H1 (cell line): ENCODE measurements around the gene FRMD7. TPM values are rescaled to one million over a fixed set of nuclear protein-coding genes. Genes with fewer than 3 reads are reported as not detected.

ENCODE experiments used
- CTCF ChIA-PET: fragments of 300-600 bp; sonication (Branson Sonifier 250); formaldehyde crosslinking; loops from one replicate; lab custom pipeline; 2021; ENCODE audit not compliant: partially characterized antibody; lab: Charles Lee
- POLR2A ChIA-PET: fragments of 300-600 bp; sonication (Branson Sonifier 250); formaldehyde crosslinking; loops from one replicate; lab custom pipeline; 2021; ENCODE audit warnings: inconsistent platforms; ENCODE audit not compliant: partially characterized antibody; lab: Charles Lee
- DNase-seq, 2 experiments: peaks; one replicate each; pipeline versions ENCODE4 v3.0.0 to v3.0.0-alpha.2; 2010 to 2022; ENCODE audit warnings: low spot score in 2 of 2, low read depth in 1 of 2, mixed read lengths in 1 of 2
- FAIRE-seq: peaks from 2 replicates; lab custom pipeline; 2011; peaks lifted over from hg19 to GRCh38; lab: Jason Lieb, UNC
- H2AFZ ChIP-seq: 2 replicates; pipeline ENCODE4 v1.8.1; 2012; ENCODE audit warnings: low read length, inconsistent platforms
- H2AK5ac ChIP-seq: 2 replicates; pipeline ENCODE4 v1.6.1; 2013; ENCODE audit warnings: low read depth, low read length
- H2BK120ac ChIP-seq: replicated peaks from 2 replicates; pipeline ENCODE3; 2013; ENCODE audit warnings: low read depth, low read length, inconsistent platforms
- H2BK12ac ChIP-seq: 2 replicates; pipeline ENCODE4 v1.6.1; 2013; ENCODE audit warnings: low read depth, low read length
- H2BK15ac ChIP-seq: 2 replicates; pipeline ENCODE4 v1.6.1; 2013; ENCODE audit warnings: low read length
- H2BK20ac ChIP-seq: 2 replicates; pipeline ENCODE4 v1.6.1; 2013; ENCODE audit warnings: low read length
- H2BK5ac ChIP-seq: 2 replicates; pipeline ENCODE4 v1.6.1; 2013; ENCODE audit warnings: low read depth, low read length
- H3K14ac ChIP-seq: 2 replicates; pipeline ENCODE4 v1.6.1; 2013; ENCODE audit warnings: inconsistent platforms; ENCODE audit not compliant: insufficient read length
- H3K18ac ChIP-seq: 2 replicates; pipeline ENCODE4 v1.6.1; 2013; ENCODE audit warnings: low read length; ENCODE audit errors: extremely low read depth
- H3K23ac ChIP-seq: 2 replicates; pipeline ENCODE4 v1.6.1; 2013; ENCODE audit warnings: inconsistent platforms; ENCODE audit not compliant: insufficient read length
- H3K23me2 ChIP-seq: 2 replicates; pipeline ENCODE4 v1.6.1; 2013; ENCODE audit warnings: low read depth, low read length
- H3K27ac ChIP-seq: 2 replicates; pipeline ENCODE4 v1.6.1; 2011; ENCODE audit warnings: low read depth, low read length, inconsistent platforms
- H3K27me3 ChIP-seq, 4 experiments: replicated peaks in 1 of 4; 1 replicate in 1 of 4; 2 replicates in 3 of 4; pipeline versions ENCODE4 v1.6.1 to v1.8.1; 2011 to 2013; ENCODE audit warnings: low read length in 3 of 4, mild to moderate bottlenecking in 3 of 4, inconsistent platforms in 2 of 4, mixed read lengths in 2 of 4, moderate library complexity in 1 of 4; ENCODE audit not compliant: control insufficient read depth in 3 of 4, insufficient read depth in 3 of 4; ENCODE audit errors: extremely low read depth in 1 of 4
- H3K36me3 ChIP-seq, 4 experiments: 2 replicates each; pipeline versions ENCODE4 v1.6.1 to v1.8.1; 2011 to 2013; ENCODE audit warnings: mild to moderate bottlenecking in 4 of 4, low read length in 3 of 4, moderate library complexity in 2 of 4, control low read depth in 1 of 4, inconsistent platforms in 1 of 4; ENCODE audit not compliant: insufficient read depth in 4 of 4, control insufficient read depth in 2 of 4
- H3K4ac ChIP-seq: replicated peaks from 2 replicates; pipeline ENCODE3; 2013; ENCODE audit warnings: low read length, low read depth, mixed read lengths, inconsistent platforms; ENCODE audit not compliant: insufficient read length
- H3K4me1 ChIP-seq, 4 experiments: replicated peaks in 1 of 4; 1 replicate in 1 of 4; 2 replicates in 3 of 4; pipeline versions ENCODE4 v1.6.1 to v1.8.1; 2011 to 2013; ENCODE audit warnings: low read length in 3 of 4, inconsistent platforms in 2 of 4, mixed read lengths in 1 of 4; ENCODE audit not compliant: insufficient read depth in 4 of 4, control insufficient read depth in 3 of 4
- H3K4me2 ChIP-seq, 2 experiments: 2 replicates each; pipeline versions ENCODE4 v1.6.1 to v1.8.1; 2011 to 2013; ENCODE audit warnings: low read depth in 2 of 2, low read length in 2 of 2, control low read depth in 1 of 2, inconsistent platforms in 1 of 2, mild to moderate bottlenecking in 1 of 2; ENCODE audit not compliant: insufficient read depth in 1 of 2
- H3K4me3 ChIP-seq, 4 experiments: fragments of 200-600, 300-600 bp in 1 of 4; sonication (generic), shearing (Covaris generic), sonication (Bioruptor Twin) in 1 of 4; 2 replicates each; pipeline versions ENCODE4 v1.5.1 to v1.8.1; 2011 to 2016; ENCODE audit warnings: low read length in 4 of 4, low read depth in 3 of 4, control low read depth in 2 of 4, inconsistent platforms in 2 of 4, mild to moderate bottlenecking in 2 of 4, mixed read lengths in 1 of 4, moderate library complexity in 1 of 4; ENCODE audit not compliant: insufficient read depth in 2 of 4; ENCODE audit errors: extremely low read depth in 1 of 4
- H3K56ac ChIP-seq: replicated peaks from 2 replicates; pipeline ENCODE3; 2013; ENCODE audit warnings: low read depth, mild to moderate bottlenecking, mixed read lengths, low read length, inconsistent platforms; ENCODE audit not compliant: insufficient read length
- H3K79me1 ChIP-seq: 2 replicates; pipeline ENCODE4 v1.6.1; 2013; ENCODE audit warnings: low read depth, low read length, control low read depth
- H3K79me2 ChIP-seq, 2 experiments: 2 replicates each; pipeline versions ENCODE4 v1.6.1 to v1.8.1; 2012 to 2013; ENCODE audit warnings: low read length in 2 of 2, mild to moderate bottlenecking in 2 of 2, inconsistent platforms in 1 of 2; ENCODE audit not compliant: insufficient read depth in 2 of 2, control insufficient read depth in 1 of 2
- H3K9ac ChIP-seq, 4 experiments: replicated peaks in 1 of 4; 1 replicate in 1 of 4; 2 replicates in 3 of 4; pipeline versions ENCODE4 v1.6.1 to v1.8.1; 2011 to 2013; ENCODE audit warnings: low read depth in 3 of 4, low read length in 3 of 4, control low read depth in 2 of 4, mild to moderate bottlenecking in 2 of 4, moderate library complexity in 2 of 4, inconsistent platforms in 1 of 4; ENCODE audit errors: extremely low read depth in 1 of 4
- H3K9me3 ChIP-seq, 2 experiments: 2 replicates each; pipeline versions ENCODE4 v1.6.1 to v1.8.1; 2012 to 2013; ENCODE audit warnings: mild to moderate bottlenecking in 2 of 2, moderate library complexity in 2 of 2, control low read depth in 1 of 2, inconsistent platforms in 1 of 2, low read depth in 1 of 2, low read length in 1 of 2, mixed read lengths in 1 of 2; ENCODE audit not compliant: insufficient read depth in 2 of 2
- H4K20me1 ChIP-seq, 2 experiments: replicated peaks in 1 of 2; 2 replicates each; pipeline versions ENCODE3 to v1.8.1; 2011 to 2013; ENCODE audit warnings: inconsistent platforms in 2 of 2, low read length in 2 of 2, mild to moderate bottlenecking in 1 of 2; ENCODE audit not compliant: insufficient read depth in 2 of 2, control insufficient read depth in 1 of 2
- H4K5ac ChIP-seq: 2 replicates; pipeline ENCODE4 v1.6.1; 2013; ENCODE audit warnings: low read length, low read depth, mixed read lengths, inconsistent platforms; ENCODE audit not compliant: insufficient read length
- H4K8ac ChIP-seq: 2 replicates; pipeline ENCODE4 v1.8.0; 2013; ENCODE audit warnings: mild to moderate bottlenecking, moderate library complexity, low read length, inconsistent platforms; ENCODE audit not compliant: insufficient read depth; ENCODE audit errors: extremely low read depth
- H4K91ac ChIP-seq: replicated peaks from 2 replicates; pipeline ENCODE3; 2013; ENCODE audit warnings: low read length, mixed read lengths, inconsistent platforms; ENCODE audit not compliant: insufficient read length
- CBX8 ChIP-seq: fragments of 300-800, 300-1000 bp; sonication (generic); IDR thresholded peaks from 2 replicates; pipeline ENCODE4 v1.7.1; 2016; ENCODE audit warnings: low read depth, low read length, borderline replicate concordance
- CTBP2 ChIP-seq: IDR thresholded peaks from 2 replicates; pipeline ENCODE4 v1.7.0; 2011; ENCODE audit warnings: borderline replicate concordance, mild to moderate bottlenecking, moderate library complexity, mixed read lengths, low read length; ENCODE audit not compliant: insufficient read depth, insufficient read length
- RFX5 ChIP-seq: IDR thresholded peaks from 2 replicates; pipeline ENCODE4 v1.6.1; 2011; ENCODE audit warnings: low read depth, low read length, improper control_type of control experiment, borderline replicate concordance
- SP1 ChIP-seq: IDR thresholded peaks from 2 replicates; pipeline ENCODE4 v1.6.1; 2011; ENCODE audit warnings: low read depth, low read length
- TAF1 ChIP-seq: IDR thresholded peaks from 2 replicates; pipeline ENCODE4 v1.6.1; 2011; ENCODE audit warnings: mild to moderate bottlenecking, low read depth, low read length
- TEAD4 ChIP-seq: IDR thresholded peaks from 2 replicates; pipeline ENCODE4 v1.6.1; 2012; ENCODE audit warnings: low read depth, low read length, inconsistent platforms, mixed read lengths
- USF2 ChIP-seq: IDR thresholded peaks from 2 replicates; pipeline ENCODE4 v1.6.1; 2011; ENCODE audit warnings: low read length, improper control_type of control experiment
- WGBS, 2 experiments: shearing (Covaris generic) in 1 of 2; methylation state at CpG; one replicate each; pipeline versions ENCODE4 v1.1.6 to v1.1.7; 2013 to 2015; ENCODE audit warnings: low lambda C conversion rate in 2 of 2, mixed read lengths in 2 of 2, inconsistent platforms in 1 of 2, low coverage in 1 of 2, missing lambda C conversion rate in 1 of 2; ENCODE audit not compliant: insufficient replicate concordance in 2 of 2, insufficient coverage in 1 of 2, insufficient read length in 1 of 2; ENCODE audit errors: extremely low coverage in 1 of 2, missing lambda C conversion rate in 1 of 2; 5-methylcytosine and 5-hydroxymethylcytosine counted together
- polyA plus RNA-seq, 7 experiments: library from polyadenylated mRNA; depleted of rRNA in 3 of 7; stranded (reverse) in 5 of 7; unstranded in 2 of 7; fragments of >200 nt in 5 of 7; fragments of 200-250 nt in 2 of 7; gene quantifications; 1 replicate in 5 of 7; 2 replicates in 1 of 7; 4 replicates in 1 of 7; pipeline versions ENCODE4 v1.2.1 to v1.2.3, GENCODE V29; 2011 to 2013; ENCODE audit warnings: missing spikeins in 2 of 7, mixed read lengths in 2 of 7
- total RNA-seq: library from RNA; stranded (reverse); fragmentation: NEBNext Ultra II Directional; extraction: Animal tissue kit (Norgen Biotek cat#: 25700); gene quantifications from 2 replicates; pipeline ENCODE4 v1.2.1, GENCODE V29; 2021
- TF ChIP-seq, protein P1 (sequence below): IDR thresholded peaks from 2 replicates; pipeline ENCODE4 v1.6.1; 2012; ENCODE audit warnings: low read length, inconsistent platforms
- TF ChIP-seq, protein P2 (sequence below): IDR thresholded peaks from 2 replicates; pipeline ENCODE4 v1.6.1; 2012; ENCODE audit warnings: inconsistent platforms
- TF ChIP-seq, protein P3 (sequence below): IDR thresholded peaks from 2 replicates; pipeline ENCODE4 v1.6.1; 2012; ENCODE audit warnings: inconsistent platforms

Gene FRMD7
- total and polyA plus RNA-seq, 2 of the 8 experiments (the other 6 are each of a cell fraction or from before 2014, with no cell fraction given), result not detected

DNA sequence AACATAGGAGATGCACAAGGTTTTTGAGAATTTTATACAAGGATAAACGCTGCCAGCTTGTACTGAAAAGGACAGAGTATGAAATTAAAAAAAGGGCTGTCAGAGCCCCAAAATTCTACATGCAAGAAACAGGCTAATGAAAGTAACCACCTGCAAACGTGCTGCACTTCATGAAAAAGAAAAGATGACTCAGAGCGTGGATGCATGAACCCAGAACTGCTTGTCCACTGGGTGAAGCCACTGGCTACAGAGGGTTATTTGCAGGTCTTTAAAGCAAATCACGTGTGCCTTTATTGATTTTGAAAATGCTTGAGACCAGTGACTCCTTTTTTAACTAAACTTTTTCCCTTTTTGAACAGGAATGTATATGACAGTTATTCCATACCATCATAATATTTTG, 25.3 kb upstream of the FRMD7 start:
- Histone ChIP-seq H4K91ac (no peak overlapping the region), H3K27me3 (no peaks in the 10 kb centered on the region), H3K79me2 (no peaks in the 10 kb centered on the region), H3K23me2 (no peaks in the 10 kb centered on the region), H2BK5ac (no peak overlapping the region), H2AK5ac (no peak overlapping the region), H3K4me1 (no peaks in the 10 kb centered on the region), H2BK15ac (no peak overlapping the region), H4K8ac (no peak overlapping the region), H3K23ac (no peak overlapping the region), H3K9ac (no peak overlapping the region), H3K18ac (no peak overlapping the region), H3K4me2 (no peak overlapping the region), H3K56ac (no peak overlapping the region), H3K4ac (no peak overlapping the region), H3K79me1 (no peaks in the 10 kb centered on the region), H3K9me3 (no peaks in the 10 kb centered on the region), H3K36me3 (no peaks in the 10 kb centered on the region), H2AFZ (no peak overlapping the region), H3K4me3 (no peak overlapping the region), H4K5ac (no peak overlapping the region), H4K20me1 (no peaks in the 10 kb centered on the region), H2BK20ac (no peak overlapping the region), H3K14ac (no peak overlapping the region), H3K27ac (no peak overlapping the region), H2BK120ac (no peak overlapping the region), H2BK12ac (no peak overlapping the region)
- ChIA-PET CTCF (no interaction called here), POLR2A (no interaction called here)
- 90% methylated on average over 3 of the region's 4 CpGs; no CpG with 5 or more reads in 1 of the 2 experiments for WGBS, 2 experiments
- FAIRE-seq (no peak), DNase-seq (no peak)
- TF ChIP-seq RFX5, result no peak
- TF ChIP-seq CBX8, result no peak
- no peak for TF ChIP-seq USF2
- TF ChIP-seq, protein P1, sequence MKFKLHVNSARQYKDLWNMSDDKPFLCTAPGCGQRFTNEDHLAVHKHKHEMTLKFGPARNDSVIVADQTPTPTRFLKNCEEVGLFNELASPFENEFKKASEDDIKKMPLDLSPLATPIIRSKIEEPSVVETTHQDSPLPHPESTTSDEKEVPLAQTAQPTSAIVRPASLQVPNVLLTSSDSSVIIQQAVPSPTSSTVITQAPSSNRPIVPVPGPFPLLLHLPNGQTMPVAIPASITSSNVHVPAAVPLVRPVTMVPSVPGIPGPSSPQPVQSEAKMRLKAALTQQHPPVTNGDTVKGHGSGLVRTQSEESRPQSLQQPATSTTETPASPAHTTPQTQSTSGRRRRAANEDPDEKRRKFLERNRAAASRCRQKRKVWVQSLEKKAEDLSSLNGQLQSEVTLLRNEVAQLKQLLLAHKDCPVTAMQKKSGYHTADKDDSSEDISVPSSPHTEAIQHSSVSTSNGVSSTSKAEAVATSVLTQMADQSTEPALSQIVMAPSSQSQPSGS, result no peak
- TF ChIP-seq TEAD4, result no peak
- TF ChIP-seq, protein P2, sequence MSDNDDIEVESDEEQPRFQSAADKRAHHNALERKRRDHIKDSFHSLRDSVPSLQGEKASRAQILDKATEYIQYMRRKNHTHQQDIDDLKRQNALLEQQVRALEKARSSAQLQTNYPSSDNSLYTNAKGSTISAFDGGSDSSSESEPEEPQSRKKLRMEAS, result no peak
- no peak for TF ChIP-seq CTBP2
- TF ChIP-seq TAF1, result no peak
- TF ChIP-seq, protein P3, sequence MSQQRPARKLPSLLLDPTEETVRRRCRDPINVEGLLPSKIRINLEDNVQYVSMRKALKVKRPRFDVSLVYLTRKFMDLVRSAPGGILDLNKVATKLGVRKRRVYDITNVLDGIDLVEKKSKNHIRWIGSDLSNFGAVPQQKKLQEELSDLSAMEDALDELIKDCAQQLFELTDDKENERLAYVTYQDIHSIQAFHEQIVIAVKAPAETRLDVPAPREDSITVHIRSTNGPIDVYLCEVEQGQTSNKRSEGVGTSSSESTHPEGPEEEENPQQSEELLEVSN, result no peak
- no peak for TF ChIP-seq SP1
